DND-41 (cell line): ENCODE results near the gene ANKRD39.

Source experiments
- ATAC-seq: fragments of 200-7000 bp; cut with Tn5 transposase; 3 replicates; pipeline ENCODE4 v1.9.1; 2021; ENCODE audit warnings: low read depth; ENCODE audit not compliant: insufficient read depth
- DNase-seq: peaks from one replicate; pipeline ENCODE4 v3.0.0-alpha.2; 2020
- H2AFZ ChIP-seq: 2 replicates; pipeline ENCODE4 v1.6.0; 2012; ENCODE audit warnings: low read depth, low read length
- H3K27ac ChIP-seq: 2 replicates; pipeline ENCODE4 v1.5.1; 2012; ENCODE audit warnings: low read length, inconsistent platforms
- H3K27me3 ChIP-seq: fragments of 200-600 bp; sonication (generic); 2 replicates; pipeline ENCODE4 v1.6.0; 2012; ENCODE audit warnings: low read length, mild to moderate bottlenecking, inconsistent platforms; ENCODE audit not compliant: insufficient read depth, poor library complexity
- H3K36me3 ChIP-seq: 2 replicates; pipeline ENCODE4 v1.5.1; 2012; ENCODE audit warnings: low read length, inconsistent platforms; ENCODE audit not compliant: insufficient read depth
- H3K4me1 ChIP-seq: 2 replicates; pipeline ENCODE4 v1.5.1; 2012; ENCODE audit warnings: mild to moderate bottlenecking, low read length; ENCODE audit not compliant: insufficient read depth
- H3K4me2 ChIP-seq: 2 replicates; pipeline ENCODE4 v1.6.0; 2012; ENCODE audit warnings: mild to moderate bottlenecking, moderate library complexity, low read length, inconsistent platforms; ENCODE audit not compliant: insufficient read depth
- H3K4me3 ChIP-seq, 2 experiments: fragments of 200-600 bp in 1 of 2; shearing (Covaris generic) in 1 of 2; 2 replicates each; pipeline ENCODE4 v1.5.1; 2012 to 2016; ENCODE audit warnings: inconsistent platforms in 2 of 2, low read length in 2 of 2, mild to moderate bottlenecking in 2 of 2, low read depth in 1 of 2, moderate library complexity in 1 of 2
- H3K79me2 ChIP-seq: 2 replicates; pipeline ENCODE4 v1.6.0; 2012; ENCODE audit warnings: low read length, inconsistent platforms; ENCODE audit not compliant: insufficient read depth
- H3K9ac ChIP-seq: 2 replicates; pipeline ENCODE4 v1.6.0; 2012; ENCODE audit warnings: low read depth, mild to moderate bottlenecking, inconsistent platforms, low read length, moderate library complexity
- H3K9me3 ChIP-seq: 2 replicates; pipeline ENCODE4 v1.5.1; 2012; ENCODE audit warnings: low read length, moderate library complexity, mild to moderate bottlenecking, inconsistent platforms; ENCODE audit not compliant: insufficient read depth, severe bottlenecking
- H4K20me1 ChIP-seq: 2 replicates; pipeline ENCODE4 v1.6.0; 2012; ENCODE audit warnings: low read length; ENCODE audit not compliant: insufficient read depth
- EZH2 ChIP-seq: IDR thresholded peaks from 3 replicates; pipeline ENCODE4 v1.6.1; 2012; ENCODE audit warnings: borderline replicate concordance, low read depth, mild to moderate bottlenecking, moderate library complexity, low read length, inconsistent platforms; ENCODE audit not compliant: severe bottlenecking
- TF ChIP-seq, protein P1 (sequence below): IDR thresholded peaks from 2 replicates; pipeline ENCODE4 v1.5.1; 2012; ENCODE audit warnings: borderline replicate concordance, low read length, moderate library complexity, mild to moderate bottlenecking; ENCODE audit not compliant: poor library complexity, severe bottlenecking; ENCODE audit errors: extremely low read depth

The ANKRD39 gene

DNA sequence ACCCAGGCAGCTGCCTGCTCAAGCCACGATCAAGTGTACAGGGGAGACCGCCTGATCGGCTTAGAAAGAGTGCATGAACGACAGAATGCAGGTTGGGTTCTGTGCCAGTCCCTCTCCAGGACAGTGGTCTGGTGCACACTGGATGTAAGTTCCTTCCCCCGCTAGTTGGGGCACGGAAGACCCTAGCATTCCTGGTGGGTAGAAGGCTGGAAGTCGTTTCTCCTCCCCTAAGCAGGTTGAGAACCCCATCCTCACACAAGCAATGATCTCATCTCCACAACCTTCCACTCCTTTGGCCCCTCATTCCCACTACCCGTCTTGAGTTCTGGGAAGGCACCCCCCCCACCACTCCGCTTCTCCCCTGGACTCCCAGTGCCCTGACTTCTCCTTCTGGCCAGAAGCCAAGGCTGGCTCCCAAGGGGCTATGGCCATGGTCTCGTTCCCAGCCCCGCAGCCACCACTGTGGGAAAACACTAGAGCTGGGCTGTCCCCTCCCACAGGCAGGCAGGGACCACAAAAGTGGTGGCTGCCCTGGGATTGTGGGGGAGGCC, 1.4 kb upstream of the ANKRD39 start:
- H3K9ac ChIP-seq: peak overlapping the region; percentile 96; the same call in 1 of the 2 replicates
- H3K27ac ChIP-seq: no peak overlapping the region
- no peaks in the 10 kb centered on the region for H3K9me3 ChIP-seq
- H3K79me2 ChIP-seq: peaks cover 34% of the 10 kb centered on the region
- peaks cover 4% of the 10 kb centered on the region for H3K36me3 ChIP-seq
- H2AFZ ChIP-seq: peak overlapping the region; percentile 84; the same call in 1 of the 2 replicates
- no peak for ATAC-seq
- H3K4me1 ChIP-seq: peaks cover 32% of the 10 kb centered on the region
- no peak for DNase-seq
- TF ChIP-seq, protein P1, sequence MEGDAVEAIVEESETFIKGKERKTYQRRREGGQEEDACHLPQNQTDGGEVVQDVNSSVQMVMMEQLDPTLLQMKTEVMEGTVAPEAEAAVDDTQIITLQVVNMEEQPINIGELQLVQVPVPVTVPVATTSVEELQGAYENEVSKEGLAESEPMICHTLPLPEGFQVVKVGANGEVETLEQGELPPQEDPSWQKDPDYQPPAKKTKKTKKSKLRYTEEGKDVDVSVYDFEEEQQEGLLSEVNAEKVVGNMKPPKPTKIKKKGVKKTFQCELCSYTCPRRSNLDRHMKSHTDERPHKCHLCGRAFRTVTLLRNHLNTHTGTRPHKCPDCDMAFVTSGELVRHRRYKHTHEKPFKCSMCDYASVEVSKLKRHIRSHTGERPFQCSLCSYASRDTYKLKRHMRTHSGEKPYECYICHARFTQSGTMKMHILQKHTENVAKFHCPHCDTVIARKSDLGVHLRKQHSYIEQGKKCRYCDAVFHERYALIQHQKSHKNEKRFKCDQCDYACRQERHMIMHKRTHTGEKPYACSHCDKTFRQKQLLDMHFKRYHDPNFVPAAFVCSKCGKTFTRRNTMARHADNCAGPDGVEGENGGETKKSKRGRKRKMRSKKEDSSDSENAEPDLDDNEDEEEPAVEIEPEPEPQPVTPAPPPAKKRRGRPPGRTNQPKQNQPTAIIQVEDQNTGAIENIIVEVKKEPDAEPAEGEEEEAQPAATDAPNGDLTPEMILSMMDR: no peak
- TF ChIP-seq EZH2: no peak
- H3K27me3 ChIP-seq: no peaks in the 10 kb centered on the region
- H3K4me2 ChIP-seq: peak overlapping the region; percentile 90
- no peaks in the 10 kb centered on the region; the same call in 1 of the 2 replicates for H4K20me1 ChIP-seq
- H3K4me3 ChIP-seq: peak overlapping the region in 1 of 2 experiments; percentile 96; a peak in 2 of 4 replicates

DNA sequence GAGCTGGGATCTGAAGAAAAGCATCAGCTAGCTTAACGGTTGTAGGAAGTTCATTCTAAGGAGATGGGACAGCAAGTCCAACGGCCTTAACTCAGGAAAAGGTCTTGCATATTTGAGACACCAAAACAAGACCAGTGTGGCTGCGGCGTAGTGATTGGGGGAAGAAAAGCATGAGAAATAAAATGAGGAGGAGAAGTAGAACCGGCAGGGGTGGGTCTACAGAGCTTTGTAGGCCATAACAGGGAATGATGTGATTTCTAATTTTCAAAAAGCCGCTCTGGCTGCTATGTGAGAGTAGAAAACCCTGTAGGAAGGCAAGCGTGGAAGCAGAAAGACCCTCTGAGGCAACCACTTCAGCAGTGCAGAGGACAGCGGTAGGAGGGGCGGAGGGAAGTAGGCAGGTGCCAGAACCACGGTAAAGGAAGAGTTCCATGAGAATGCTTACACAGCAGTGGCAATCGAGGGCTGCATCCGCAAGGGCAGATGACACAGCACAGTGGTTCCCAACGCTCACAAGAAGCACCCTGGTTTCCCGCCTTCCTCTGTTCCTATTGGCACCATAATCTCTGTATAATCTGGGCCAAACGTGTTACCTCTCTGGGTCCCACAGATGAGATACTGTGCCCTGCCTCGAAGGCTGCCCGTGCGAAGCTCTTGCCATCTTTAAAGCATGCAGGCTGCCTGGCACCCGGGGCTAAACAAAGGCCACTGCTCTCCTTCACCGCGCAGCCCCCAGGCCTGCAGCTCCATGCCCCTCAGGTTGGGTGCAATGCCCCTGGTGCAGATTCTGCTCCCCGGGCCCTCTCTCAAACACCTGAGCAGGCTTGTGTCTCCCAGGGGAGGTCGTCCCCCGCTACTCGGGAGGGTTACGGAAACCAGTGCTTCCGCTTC, 795 bp downstream of the ANKRD39 start:
- peak overlapping the region; percentile 89 for H3K27ac ChIP-seq

DNA sequence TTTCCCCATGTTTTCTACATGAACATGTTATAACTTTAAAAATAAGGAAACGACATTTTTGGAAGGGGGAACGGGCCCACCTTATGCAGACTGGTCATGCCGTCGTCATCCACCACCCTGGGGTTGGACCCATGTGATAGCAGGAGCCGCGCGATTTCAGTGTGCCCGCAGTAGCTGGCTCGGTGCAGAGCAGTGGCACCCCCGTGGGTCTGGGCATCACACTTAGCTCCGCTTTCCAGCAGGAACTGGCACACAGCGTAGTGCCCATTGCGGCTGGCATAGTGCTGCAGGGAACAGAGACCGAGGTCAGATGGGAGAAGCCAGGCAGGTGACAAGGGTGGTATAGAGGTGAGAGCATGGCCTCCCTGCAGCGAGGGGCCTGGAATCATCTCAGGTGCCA, 4.5 kb downstream of the ANKRD39 start:
- Histone ChIP-seq H3K4me2 (no peak overlapping the region), H3K27me3 (no peaks in the 10 kb centered on the region)
- TF ChIP-seq, protein P1: no peak
- no peak for TF ChIP-seq EZH2

More for the DNA sequence above, 795 bp downstream of the ANKRD39 start:
- Histone ChIP-seq H3K4me1 (peaks cover 32% of the 10 kb centered on the region), H3K36me3 (peaks cover 21% of the 10 kb centered on the region), H3K27me3 (no peaks in the 10 kb centered on the region), H3K4me3 (peak overlapping the region; percentile 92 to 96), H3K9me3 (no peaks in the 10 kb centered on the region), H3K79me2 (peaks cover 36% of the 10 kb centered on the region), H3K4me2 (peak overlapping the region; percentile 90), H4K20me1 (no peaks in the 10 kb centered on the region; the same call in 1 of the 2 replicates), H2AFZ (peak overlapping the region; percentile 93), H3K9ac (peak overlapping the region; percentile 96)
- ATAC-seq: peak; percentile 33
- peak; percentile 65 for DNase-seq
- TF ChIP-seq, protein P1: no peak
- TF ChIP-seq EZH2: no peak

More for the DNA sequence above, 4.5 kb downstream of the ANKRD39 start:
- Histone ChIP-seq H3K27ac (no peak overlapping the region), H3K4me3 (no peak overlapping the region), H3K36me3 (peaks cover 48% of the 10 kb centered on the region), H3K4me1 (peaks cover 20% of the 10 kb centered on the region), H3K9me3 (no peaks in the 10 kb centered on the region), H2AFZ (no peak overlapping the region), H3K79me2 (peaks cover 36% of the 10 kb centered on the region), H3K9ac (no peak overlapping the region), H4K20me1 (no peaks in the 10 kb centered on the region; the same call in 1 of the 2 replicates)
- no peak for DNase-seq
- no peak for ATAC-seq
